ENCODE data around the gene CFC1.
"Not testable (repeated sequence)": the region's sequence is repeated elsewhere in the genome, so short reads cannot be mapped to it uniquely, and the experiment has no call there.

DNA sequence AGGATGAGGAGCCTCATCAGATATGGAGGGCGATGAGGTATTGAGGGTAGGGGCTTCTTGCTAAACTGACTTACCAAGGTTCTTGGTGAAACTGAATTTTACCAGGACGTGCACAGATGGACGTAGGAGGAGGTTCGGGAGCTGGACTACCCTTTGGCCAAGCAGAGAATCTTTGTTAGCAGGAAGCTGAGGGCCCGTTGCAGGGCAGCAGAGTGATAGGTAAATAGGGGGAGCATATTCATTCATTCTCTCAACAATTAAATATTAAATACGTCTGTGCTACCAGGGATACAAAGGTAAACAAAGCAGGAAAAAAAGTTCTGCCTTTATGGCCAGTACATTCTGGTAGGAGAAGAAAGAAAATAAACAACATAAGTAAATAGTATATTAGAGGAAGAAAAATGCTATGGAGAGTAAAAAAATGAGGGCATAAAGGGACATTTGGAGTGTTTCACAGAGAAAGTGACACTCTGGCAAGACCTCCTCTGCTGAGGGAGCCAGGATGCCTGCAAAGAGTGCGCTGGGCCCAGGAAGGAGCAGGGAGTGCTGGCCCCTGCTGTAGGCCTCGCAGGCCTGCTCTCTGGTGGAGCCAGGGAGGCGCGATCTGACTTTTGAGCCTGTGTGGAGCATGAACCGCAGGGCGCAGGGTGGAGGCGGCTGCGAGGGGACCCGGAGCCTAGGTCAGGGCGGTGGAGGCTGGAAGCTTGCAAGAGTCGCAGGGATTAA lies 9.1 kb upstream of the CFC1 start:
- TF ChIP-seq EP300, POLR2AphosphoS5 (IDR thresholded peaks at IDR 0.05): not testable (repeated sequence)
